Stimulated activated CD4-positive, alpha-beta T cell treated with anti-CD3 and anti-CD28 coated beads, Interleukin-12 subunit alpha, Interleukin-12 subunit beta, amount 100 ng/mL, for 48 hours (primary cell): ENCODE results near the gene BCL2.

Experiments
- DNase-seq, 3 donors: peaks; one replicate each; pipeline ENCODE4 v3.0.0-alpha.2; 2020; ENCODE audit warnings: low read depth in 2 of 3, low spot score in 1 of 3

The BCL2 gene

DNA sequence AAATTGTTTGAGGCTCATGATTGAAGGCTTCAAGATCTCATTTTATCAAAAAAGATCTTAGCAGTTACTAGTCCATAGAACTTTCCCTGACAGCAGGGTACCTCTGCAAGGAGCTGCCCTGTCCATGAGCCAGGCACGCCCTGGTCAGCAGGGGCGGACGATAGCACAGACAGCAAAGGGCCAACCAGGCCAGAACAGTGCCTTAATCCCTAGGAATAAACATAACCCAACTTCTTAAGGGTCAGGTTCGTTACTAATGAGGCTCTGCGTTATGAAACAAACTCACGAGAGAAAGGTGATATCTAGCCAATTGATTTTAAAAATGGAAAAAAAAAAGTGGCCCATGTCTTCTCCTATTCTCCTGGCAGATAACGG is 59.2 kb downstream of the BCL2 start:
- no peak for DNase-seq

DNA sequence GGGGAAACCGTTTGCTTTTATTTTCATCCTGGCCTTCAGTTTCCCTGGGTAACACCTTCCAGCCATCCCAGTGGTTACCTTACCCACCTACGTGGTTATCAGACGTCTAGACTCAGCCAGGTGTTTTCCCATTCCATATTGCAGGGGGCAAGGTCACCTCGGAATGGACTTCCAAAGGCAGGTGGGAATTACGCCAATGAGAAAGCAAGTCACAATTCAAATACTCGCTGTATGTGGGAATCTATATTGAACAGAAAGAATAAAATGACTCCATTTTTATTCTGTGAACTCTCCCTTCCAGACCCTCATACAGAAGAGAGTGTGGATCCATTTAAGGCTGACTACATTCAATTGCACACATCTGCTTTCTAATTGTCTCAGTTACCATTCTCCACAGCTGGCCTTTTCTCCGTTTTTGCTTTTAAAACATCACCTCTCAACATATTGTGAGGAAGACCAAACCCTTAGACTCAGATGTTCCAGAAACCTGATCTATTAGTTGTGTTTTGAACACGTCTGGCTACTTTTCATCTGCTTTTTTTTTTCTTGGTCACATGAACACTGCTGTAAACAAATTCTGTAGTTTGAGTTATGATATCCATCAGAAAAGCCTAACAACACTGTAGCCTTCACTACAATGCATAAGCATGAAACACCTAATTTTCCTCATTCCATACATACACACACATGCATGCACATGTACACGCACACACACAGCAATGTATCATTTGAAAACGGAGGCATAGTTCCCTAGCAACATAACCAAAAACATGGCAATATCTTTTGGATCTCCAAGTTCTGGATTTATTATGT is 59.8 kb downstream of the BCL2 start:
- no peak for DNase-seq

DNA sequence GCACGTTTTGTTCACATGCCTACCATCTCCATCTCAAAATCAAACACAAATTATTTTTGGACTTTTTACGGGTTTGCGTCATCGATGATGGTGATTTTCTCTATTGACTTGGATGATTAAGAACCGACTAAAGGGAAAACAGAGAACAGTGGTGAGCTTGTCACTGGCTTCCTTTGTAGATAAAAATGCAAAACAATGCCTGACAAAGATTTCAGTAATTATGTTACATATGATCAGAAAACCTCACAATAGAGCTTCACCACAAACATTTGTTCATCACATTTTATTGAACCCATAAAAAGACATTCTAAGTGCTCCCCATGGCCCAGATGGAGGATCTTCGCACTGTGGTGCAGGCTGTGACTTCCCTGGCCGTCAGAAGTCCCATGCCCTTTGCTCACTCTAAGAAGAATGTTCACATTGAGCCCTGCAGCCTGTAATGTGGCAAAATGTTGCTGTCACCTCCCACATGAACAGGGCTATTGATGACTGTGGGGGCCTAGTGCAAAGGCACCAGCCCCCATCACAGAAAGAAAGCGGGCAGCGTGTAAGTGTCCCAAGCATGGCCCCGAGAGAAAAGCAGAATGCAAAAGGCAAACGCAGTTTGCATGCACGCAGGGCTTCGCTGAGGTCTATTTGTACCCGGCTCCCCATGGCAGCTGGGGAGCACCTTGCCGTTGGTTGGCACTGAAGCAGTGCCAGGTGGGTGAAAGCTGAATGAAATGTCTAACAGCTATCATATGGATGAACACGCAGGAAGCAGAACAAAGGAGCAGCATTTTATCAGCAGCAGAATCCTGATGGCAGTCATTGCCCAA is 60.6 kb downstream of the BCL2 start:
- DNase-seq, result no peak

DNA sequence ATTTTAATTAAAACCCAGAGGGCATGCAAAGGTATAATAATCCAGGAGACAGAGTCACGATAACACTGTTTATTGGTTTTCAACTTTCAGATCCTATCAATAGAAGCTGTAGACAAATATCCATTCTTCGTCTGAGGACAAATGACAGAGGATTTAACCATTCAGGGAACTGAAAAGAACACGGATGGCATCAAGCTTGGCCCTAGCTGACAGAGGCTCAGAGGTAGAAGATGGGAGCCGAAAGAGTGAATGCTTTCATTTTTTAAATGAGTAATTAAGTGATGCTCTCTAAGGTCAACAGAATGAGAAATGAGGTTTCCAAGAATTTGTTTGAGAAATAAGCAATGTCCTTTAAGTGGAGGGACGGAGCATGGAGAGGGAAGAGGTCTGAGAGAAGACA is 62.1 kb downstream of the BCL2 start:
- no peak for DNase-seq

DNA sequence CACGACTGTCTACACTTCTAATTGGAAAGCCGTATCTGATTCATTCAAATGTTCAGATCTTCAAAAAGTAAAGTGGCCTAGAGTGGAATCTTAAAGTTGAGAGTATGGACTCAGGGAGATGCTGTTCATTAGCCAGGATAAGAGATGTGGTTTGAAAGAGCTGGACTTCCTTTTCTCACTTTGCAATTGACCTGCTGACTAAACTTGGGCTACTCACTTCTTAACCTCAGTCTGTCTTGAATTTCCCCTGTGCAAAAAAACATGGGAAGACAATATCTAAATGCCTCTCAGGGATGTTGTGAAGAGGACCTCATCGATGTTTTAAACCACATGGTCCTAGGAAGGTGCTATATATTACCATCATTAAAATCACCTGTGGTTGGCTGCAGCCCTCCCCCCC is 64.1 kb downstream of the BCL2 start:
- no peak for DNase-seq

DNA sequence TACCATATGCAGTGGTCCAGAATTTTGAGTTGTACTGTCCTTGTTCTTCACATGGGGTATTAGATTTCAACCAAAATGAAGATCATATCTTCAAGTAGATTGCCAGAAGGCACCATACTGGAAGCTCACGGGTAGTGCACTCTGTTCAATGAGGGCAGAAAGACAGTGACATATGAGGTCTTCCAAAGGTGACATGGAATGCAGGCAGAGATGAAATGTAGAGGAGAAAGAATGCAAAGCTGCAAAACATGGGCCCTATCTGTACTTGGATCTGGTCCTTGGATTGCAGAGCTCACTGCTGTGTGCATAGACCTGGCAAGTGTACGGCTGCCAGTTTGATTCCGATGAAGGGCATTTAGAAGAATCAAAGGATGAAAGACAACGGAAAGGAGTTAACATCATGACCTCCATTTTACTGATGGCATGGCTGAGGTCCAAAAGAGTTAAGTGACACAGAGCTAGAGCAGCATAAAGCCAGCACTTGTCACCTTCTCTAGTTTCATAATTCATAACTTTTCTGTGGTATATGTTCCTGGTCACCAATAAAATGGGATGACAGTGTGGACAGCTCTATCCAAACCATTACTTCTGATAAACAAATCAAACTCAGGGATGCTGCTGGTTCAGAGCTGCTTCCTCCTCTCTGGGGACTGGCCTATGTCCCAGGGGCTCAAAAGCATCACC is 64.7 kb downstream of the BCL2 start:
- DNase-seq, result no peak

DNA sequence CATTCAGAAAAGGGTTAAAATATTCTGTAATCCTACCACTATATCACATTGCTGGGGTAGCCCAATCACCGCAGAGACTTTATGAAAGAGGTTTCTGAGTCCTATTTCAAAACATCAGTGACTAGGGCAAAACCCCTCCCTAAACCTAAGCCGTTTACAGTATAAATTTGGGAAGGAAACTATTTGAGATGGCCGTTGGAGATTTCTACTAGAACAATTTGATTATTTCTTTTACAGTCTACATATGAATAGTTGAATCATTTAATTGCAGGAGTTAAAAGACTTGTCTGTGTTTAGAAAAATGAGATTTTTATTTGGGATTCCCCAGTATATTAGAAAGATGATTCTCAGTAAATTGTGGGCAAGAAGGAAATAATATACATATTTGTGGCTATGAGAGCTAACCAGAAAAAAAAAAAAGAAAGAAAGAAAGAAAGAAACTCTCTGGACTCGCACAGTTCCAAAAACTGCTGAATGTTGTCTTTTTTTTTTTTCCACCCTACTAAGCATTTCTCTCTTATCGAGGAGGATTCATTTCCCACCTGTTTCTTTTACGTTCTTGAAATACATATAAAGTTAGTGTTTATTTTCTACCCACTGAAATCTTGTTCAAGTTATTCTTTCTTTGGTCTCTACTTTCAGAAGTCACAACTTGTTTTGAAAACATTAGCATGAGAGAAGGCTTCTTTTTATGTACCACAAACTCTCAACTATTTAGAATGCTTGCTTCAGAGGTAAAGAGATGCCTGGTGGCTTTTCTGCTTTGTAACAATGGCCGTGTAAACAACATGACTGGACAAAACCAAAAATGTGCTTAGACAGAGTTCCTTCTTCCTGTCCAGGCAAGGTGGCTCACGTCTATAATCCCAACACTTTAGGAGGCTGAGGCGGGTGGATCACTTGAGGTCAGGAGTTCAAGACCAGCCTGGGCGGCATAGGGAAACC is 65.9 kb downstream of the BCL2 start:
- no peak for DNase-seq

DNA sequence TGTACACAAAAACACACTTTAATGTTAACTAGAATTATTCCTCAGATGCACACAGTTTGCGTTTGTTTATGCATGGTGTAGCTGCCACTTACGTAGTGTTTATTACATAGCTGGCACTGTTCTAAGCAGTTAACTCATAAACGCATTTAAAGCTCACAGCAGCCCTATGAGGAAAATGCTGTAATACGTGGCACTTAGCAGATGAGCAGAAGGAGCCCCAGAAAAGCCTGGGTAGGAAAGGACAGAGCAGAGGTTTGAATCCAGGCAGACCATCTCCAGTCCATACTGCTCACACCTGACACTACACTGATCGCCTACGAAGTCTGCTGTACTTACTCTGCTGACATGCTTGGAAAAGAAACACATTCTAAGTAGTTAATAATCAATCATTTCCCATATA is 66.6 kb downstream of the BCL2 start:
- DNase-seq, result no peak

DNA sequence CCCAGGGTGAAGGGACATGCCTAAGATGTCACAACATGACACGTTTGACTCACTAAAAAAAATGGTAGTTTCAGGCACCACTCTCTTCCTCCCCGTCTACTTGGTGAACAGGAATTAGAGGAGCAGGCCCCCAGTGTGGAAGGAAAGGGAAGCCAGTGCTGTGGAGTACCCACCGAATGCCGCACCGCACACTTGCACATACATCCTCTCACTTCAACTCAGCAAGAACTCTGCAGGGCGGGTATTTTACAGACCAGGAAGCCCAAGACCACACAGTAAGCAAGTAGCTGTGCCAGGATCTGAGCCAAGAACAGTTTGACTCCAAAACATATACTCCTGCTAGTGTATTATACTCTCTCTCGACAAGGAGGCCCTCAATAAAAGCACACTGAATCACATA is 69.8 kb downstream of the BCL2 start:
- DNase-seq, result no peak

DNA sequence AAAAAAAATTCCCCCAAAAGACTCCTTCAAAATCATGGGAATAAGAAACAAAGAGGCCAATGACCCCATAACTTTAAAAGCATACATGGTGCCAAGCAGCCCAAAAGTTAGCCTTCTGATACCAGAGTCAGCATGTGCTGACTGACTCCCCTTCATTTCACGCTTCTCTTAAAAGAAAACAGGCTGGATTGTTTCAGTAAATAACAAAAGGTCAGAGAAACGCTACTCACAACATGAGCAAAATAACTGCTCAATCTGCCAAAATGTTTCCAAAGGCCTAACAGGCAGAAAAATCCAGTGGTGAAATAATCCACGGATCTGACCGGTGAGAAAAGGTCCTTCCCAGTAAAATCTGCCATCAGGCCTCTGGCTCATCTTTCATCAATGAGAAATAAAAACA is 71.6 kb downstream of the BCL2 start:
- no peak for DNase-seq

DNA sequence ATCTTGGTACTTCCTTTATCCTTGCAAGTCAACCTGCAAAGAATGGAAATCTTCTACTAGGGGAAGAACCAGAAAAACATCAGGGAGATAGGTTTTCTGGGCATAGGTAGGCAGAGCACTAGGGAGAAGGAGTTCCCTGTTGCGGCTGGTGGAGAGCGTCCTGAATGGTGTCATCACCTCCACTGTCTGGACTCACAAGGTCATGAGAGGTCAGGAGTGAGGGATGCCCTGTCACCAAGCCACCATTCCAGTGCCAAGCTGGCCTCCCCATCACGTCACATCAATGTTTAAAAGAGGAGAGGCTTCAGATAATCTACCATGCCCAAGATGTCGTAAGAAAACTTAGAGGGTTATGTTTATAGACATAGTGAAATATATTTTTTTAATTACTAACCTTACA is 72.1 kb downstream of the BCL2 start:
- no peak for DNase-seq

DNA sequence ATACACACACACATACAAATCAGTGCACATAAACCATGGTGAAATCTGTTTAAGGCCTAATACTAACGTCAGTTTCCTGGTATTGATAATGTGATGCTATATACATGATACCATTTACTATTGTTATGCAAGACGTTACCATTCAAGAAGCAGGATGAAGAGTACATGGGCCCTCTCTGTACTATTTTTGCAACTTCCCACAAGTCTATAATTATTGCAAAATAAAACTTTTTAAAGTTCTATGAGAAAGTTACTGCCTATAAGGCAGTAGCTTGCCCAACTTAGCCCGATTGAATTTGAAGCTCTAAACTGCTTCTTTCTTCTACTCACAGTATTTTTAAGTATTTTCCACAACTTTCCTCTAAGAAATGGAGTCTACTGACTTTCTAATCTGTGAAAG is 74.0 kb downstream of the BCL2 start:
- no peak for DNase-seq

DNA sequence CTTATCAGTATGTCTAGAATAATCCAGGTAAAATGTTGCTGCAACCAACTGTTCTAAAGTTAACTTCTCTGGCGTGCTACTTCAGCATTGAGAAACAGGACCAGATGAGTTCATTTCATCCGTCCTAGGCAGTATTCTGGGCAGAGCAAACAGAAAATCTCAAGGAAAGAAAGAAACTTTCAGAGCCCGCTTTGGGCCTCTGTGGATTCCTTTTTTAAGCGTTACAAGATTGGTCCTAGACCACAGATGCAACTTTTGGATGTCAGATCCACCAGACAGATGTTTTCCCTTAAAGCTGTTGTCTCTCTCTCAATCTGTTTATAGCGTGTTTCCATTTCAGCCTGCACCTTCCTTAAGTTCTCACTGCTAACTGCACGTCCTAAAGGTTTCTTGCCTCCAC is 75.0 kb downstream of the BCL2 start:
- DNase-seq, result no peak

DNA sequence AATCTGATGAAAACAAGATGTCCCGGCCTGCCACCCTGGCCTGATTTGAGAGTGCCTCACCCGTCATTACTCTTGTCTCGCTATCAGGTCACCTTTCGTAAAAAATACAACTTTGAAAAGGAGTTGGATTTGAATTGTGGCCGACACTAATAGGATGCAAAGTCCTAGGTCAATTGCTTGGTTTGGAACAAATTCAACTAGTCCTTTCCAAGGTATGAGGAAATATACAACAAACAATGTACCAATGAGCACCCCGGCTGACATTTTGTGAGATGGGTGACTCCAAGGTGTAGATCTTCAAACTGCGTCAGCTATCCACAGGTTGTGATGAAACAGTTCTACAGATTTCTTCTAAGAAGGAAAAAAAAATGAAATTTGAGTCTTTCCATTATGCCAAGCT is 77.8 kb downstream of the BCL2 start:
- no peak for DNase-seq

DNA sequence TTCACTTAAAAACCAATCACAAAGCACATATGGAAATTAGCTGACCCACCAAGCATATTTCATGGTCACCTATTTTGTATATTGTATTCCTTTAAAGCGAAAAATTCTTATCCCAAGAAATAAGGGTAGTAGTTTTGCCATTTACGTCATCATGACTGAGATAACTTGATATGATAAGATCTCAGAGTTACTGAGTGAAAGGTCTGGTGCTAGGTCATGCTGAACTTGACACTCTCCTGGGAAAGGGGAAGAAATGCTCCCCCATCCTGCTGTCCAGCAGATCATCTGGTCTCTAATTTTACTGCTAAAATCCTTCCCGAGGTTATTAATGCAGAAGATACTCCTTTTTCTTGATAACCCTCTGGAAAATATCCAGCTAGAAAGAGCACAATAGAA is 78.3 kb downstream of the BCL2 start:
- no peak for DNase-seq

DNA sequence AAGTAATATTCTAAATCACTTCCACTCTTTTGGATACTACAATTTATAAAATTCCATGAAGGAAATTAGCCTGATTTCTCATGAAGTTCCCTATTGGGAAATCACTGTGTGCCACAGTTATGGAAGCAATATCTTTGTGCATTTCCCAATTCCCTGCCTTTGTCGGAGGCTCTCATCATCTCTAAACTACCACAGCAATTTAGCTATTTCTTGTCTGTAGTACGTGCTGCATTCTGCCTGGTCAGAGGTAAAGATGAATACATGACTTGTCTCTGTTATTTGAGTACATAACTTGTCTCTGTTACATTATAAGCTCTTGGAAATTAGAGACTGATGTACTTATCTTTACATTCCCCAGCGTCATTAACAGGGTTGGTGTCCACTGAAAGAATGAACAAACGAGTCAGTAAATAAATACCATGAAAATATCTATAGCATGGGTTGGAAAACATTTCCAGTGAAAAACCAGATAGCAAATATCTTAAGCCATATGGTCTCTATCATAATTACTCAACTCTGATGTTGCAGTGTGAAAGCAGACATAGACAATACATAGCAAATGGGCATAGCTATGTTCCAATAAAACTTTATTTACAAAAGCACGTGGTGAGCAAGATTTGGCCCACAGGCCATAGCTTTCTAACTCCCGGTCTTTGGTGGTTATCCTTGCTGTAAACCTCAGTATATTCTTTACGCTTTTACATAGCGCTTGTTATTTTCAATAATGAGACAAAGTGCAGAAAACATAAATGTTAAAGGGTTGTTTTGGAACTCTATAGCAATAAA is 78.8 kb downstream of the BCL2 start:
- no peak for DNase-seq

DNA sequence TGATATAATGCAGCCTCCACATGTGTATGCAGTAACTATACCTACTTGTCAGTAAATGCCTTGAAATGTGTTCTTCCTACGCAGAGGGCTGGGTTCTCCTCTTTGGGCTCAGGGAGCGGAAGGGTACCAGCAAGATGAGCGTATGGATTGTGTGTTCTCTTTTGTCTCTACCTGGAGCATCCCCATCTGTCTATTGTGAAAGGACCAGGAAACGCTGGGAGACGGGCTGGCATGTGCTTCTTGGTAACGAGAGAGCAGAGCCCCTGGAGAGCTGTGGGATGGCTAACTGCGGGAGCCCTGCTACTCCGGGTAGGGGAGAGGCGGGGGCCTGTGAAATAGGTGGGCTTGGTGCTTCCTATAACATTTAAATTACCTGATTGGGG is 80.9 kb downstream of the BCL2 start:
- no peak for DNase-seq

DNA sequence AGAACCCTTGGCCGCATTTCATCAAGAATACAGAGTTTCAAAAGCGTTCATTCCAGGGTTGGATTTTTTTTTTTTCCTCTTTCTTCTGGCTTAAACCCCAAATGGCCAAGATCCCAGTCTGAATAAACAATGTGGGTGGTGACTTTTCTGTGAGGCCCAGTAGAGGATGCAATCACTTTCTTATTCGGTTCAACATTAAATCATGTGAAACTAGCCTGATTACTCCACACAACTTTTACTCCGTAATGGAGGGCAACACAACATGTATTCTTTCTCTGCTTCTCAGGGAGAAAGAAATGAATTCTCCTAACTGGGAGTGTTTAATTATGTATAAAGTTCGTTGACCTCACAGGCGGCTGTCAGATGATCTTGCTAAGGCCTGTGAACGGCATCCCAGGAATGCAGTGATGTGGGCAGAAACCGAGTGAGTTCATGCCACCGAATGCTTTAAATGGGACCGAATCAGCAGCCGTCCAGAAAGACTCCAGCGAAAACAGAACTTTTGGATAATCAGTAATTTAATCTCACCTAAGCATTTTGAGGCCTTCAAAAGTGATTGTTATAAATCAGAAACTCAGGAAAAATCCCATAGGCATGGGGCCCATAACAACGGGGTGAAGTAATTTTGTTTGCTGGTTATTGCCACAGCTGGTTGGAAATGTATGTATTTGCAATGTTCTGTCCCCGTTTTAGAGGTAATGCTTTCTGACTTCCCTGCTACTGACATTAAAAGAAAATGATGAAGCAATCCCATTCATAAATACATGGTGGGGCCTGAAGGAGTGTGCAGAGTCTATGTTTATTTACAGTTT is 81.5 kb downstream of the BCL2 start:
- DNase-seq, result no peak
